HG03103 (cell line): ENCODE results near the gene PRMT5.

Experiments used
- ATAC-seq: cut with Tn5 transposase; IDR thresholded peaks from one replicate; pipeline ENCODE4 v1.9.1; 2021; ENCODE audit warnings: low read depth; ENCODE audit not compliant: unreplicated experiment

The PRMT5 gene

DNA sequence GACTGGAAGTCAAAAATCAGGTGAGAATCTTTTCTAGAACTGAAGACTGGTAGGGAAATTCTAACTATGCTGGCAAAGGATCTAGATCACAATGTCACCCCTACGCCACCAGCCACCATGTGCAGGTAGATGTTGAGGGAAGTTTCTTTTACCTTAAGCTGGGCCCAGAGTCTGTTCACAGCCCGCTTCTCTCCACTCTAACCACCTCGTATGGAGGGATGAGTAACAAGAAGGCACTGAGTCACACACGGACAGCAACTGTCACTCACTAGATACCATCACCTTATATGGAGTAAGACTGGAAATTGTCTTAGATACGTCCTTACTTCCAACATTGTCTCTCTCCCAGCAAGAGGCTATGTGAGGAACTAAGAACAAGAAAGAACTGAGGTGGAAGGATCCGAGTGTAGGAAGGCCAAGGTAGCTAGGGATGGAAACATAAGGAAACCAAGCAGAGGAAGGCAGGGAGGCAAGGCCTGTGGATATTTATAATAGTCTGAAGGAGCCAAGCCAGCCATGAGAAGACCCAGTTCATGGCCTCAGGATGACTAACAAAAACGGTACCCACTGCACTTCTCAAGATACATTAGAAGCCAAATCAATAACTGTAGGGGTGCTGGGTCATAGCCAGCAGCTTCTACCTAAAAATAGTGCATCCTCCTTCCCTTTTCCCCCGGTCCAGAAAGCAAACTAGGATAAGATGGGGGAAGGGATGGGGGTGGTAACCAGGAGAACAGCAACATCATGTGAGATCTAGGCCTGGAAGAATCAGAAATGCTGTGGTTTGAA is 30.7 kb downstream of the PRMT5 start:
- no peak for ATAC-seq

DNA sequence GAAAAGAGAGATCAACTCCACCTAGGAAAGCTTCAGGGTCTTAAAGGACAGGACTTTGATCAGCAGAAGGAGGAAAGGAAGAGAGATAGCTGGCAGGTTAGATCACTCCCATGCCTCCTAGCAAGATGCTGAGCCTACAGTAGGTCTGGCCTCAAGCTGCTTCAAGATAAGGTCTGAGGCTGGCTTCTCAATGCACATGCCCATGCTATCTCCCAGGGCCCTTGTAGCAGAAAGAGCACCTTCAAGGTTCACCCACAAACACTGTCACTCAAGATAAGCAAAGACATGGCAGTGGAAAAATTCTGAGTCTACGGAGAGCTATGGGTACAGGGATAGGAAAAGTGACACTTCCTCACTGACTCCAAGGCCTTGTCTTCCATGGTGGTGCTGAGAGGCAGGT is 31.8 kb downstream of the PRMT5 start:
- no peak for ATAC-seq

DNA sequence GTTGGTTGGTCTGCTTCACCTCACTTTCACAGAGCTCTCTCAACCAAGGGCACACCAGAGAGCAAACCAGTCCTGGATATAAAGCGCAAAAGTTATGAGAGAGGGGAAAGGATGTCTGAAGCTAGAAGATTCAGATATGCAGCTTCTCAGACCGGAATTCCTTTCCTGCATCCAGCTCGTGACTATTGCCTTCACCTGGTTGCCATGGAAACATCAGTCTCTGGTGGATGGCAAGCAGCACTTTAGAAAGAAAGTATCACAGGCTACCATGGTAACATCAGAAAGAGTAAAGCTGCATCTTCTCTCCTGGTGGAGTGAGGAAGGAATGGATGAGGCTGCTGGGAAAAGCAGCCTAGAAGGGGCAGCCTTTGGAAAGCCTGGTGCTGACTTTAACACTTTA is 32.4 kb downstream of the PRMT5 start:
- no peak for ATAC-seq

DNA sequence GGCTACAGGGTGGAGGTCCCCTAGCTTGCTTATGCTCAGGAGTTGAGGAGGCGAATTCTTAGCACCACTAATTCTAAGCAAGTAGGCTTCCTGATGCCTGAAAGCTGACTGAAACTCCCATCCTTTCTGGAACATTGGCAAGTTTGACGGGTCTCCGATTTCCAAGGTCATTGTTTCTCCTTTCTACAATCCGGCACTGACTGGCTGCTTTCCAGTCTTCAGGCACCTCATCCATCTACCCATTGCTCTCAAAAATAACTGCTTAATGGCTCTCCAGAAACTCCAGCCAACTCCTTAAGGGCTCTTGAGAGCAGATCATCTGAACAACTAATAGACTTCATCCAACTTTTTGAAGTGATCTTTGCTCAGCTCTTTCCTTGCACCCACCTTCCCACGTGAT is 32.8 kb downstream of the PRMT5 start:
- no peak for ATAC-seq

DNA sequence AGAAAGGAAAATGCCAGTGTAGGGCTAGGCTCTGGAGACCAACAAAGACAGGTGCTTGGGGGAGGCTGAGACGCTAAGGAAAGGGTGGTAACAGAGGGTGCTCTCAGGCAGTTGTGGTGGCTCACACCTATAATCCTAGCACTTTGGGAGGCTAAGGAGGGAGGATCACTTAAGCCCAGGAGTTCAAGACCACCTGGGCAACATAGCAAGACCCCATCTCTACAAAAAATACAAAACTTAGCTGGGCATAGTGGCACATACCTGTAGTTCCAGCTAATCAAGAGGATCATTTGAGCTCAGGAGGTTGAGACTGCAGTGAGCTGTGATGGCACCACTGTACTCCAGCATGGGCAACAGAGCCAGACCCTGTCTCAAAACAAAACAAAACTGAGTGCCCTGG is 33.8 kb downstream of the PRMT5 start:
- ATAC-seq: no peak

DNA sequence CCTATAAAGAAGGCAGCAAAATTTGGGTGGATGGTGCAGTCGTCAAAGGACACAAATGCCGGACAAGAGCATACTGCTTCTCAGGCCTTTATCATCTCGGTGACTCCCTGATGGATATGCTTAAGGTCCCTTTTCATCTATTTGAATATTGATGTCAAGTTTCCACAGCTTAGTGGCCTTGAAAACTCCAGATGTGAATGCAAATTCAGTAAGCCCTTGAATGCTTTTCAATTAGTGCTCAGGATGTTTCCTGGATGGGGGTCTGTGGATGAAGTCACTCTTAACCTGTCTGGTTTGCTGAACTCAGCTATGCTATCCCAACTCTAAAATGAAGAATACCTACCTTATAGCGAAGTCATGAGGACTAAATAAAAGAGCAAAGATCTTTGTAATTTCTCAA is 35.5 kb downstream of the PRMT5 start:
- no peak for ATAC-seq

DNA sequence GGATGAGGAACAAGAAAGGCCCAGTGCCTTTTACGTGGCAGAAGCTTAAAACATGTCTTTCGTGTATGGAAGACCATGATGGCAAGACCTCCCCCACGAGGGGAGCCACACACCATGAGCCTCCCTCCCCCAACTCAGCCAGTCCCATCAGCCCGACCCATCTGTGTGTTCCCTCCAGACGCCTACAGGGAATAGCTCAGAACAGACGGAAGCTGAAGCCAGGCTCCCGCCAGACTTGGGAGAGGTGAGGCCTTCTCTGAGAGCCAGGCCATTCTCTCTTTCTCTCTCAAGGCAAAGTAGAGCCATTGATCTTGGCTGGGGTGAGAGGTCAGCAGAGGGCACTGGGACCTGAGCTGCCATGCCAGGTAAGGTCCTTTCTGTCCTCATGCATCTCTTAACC is 36.7 kb downstream of the PRMT5 start:
- no peak for ATAC-seq

DNA sequence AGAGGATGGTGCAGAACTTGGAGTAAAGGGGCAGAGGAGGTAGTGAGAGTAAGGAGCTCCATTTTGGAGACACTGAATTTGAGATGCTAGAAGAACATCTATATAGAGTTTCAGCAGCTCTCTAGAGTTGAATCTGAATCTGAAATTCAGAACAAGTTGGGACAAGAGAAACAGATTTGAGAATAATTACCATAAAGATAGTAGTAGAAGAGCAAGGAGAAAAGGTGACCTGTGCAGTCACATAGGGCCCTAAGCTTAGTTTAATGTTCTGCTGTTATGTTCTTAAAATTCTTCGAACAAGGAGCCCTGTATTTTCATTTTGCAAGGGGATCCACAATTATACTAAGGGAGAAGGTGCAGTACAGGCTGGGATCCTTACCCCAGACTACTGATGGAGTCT is 38.8 kb downstream of the PRMT5 start:
- ATAC-seq: no peak

DNA sequence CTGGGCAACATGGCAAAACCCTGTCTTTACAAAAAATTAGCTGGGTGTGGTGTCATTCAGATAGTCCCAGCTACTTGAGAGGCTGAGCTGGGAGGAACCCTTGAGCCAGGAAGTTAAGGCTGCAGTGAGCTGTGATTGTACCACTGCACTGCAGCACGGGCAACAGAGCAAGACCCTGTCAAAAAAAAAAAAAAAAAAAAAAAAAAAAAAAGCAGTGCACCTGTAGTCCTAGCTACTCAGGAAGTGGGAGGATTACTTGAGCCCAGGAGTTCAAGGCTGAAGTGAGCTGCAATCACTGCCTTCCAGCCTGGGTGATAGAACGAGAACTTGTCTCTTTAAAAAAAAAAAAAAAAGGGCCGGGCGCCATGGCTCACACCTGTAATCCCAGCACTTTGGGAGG is 40.5 kb downstream of the PRMT5 start:
- no peak for ATAC-seq

DNA sequence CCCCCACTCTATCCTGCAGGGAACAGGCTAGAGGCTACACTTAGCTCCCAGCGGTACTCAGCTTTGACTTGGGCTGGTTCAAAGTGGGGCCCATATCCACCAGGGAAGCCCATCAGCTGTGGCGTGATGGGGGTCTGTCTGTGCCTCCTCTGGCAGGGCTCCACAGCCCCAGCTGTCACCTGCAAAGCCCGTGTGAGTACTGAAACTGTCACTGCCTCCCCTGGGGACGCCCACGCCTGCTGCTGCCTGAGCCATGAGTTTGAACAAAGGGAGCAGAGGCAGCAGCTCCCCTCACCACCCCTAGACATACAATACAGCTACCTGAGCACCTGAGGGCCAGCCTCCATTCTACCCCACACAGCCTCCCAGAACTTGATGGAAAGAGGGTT is 41.2 kb downstream of the PRMT5 start:
- peak; percentile 40 for ATAC-seq

DNA sequence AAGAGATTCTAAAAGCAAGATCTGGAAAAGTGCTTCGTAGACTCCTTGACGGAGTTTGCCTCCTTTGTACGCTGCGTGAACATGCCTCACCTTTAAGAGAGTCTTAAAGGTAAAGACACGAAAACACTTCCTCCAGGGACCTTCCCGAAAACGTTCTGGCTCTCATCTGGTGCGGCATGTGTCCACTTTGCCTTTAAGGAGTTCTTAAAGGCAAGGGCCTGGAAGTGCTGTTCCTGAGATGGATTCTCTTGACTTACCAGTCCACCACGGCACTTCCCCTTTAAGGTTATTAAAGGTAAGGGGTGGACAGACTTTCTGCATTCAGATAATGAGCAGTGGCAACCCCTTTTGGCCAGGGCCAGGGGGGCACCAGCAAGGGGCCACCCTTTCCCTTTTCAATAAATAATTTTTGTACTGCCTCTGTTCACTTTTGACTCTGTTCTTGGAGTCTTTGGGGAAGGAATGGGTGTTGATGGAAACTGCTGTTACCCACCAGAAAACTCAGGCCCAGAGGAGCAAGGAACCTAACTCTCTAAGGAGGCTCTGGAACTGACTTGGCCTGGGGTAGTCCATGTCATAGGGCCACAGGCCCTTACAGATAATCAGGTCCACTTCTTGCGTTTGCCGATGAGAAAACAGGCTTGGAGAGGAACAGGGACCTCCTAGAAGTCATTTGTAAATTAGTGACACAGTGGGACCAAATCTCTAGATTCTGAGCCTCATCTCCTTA is 41.8 kb downstream of the PRMT5 start:
- peak; percentile 34 for ATAC-seq

DNA sequence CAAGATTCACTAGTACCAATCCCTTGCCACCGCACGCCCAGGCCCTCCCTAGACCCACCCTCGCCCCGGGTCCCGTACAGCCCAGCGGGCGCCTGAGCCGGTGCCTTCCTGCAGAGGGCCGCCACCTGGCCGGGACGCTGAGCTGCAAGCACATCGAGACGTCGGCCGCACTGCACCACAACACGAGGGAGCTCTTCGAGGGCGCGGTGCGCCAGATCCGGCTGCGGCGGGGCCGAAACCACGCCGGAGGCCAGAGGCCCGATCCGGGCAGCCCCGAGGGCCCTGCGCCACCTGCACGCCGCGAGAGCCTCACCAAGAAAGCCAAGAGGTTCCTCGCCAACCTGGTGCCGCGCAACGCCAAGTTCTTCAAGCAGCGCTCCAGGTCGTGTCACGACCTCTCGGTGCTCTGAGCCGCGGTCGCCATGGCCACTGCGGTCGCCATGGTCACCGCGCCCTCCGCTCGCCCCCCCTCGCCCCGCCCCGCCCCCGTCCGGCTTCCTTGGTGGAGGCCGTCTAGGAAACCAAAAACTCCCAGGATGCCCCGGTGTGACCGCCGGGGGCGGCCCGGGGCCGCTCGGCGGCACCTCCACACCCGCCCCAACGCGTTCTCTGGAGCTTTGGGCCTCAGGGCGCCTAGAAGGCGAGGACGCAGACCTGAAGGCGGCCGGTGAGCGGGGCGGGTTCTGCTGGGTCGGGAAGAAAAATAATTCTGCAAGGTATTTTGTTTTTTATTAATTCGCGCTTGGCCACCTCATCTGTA is 42.5 kb downstream of the PRMT5 start:
- ATAC-seq: peak; percentile 51

DNA sequence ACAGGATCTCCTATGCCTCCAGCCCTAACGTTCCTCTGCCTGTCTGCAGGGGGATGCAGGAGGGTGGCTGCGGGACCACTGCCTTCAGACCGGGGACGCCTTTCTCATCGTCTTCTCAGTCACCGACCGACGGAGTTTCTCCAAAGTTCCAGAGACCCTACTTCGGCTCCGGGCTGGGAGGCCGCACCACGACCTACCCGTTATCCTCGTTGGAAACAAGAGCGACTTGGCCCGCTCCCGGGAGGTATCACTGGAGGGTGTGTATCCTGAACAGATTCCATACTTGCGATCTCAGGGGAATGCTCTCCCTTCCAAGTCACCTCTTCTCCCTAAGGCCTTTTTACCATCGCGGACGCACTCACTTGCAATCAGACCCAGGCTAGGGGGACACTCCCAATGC is 43.2 kb downstream of the PRMT5 start:
- ATAC-seq: no peak

DNA sequence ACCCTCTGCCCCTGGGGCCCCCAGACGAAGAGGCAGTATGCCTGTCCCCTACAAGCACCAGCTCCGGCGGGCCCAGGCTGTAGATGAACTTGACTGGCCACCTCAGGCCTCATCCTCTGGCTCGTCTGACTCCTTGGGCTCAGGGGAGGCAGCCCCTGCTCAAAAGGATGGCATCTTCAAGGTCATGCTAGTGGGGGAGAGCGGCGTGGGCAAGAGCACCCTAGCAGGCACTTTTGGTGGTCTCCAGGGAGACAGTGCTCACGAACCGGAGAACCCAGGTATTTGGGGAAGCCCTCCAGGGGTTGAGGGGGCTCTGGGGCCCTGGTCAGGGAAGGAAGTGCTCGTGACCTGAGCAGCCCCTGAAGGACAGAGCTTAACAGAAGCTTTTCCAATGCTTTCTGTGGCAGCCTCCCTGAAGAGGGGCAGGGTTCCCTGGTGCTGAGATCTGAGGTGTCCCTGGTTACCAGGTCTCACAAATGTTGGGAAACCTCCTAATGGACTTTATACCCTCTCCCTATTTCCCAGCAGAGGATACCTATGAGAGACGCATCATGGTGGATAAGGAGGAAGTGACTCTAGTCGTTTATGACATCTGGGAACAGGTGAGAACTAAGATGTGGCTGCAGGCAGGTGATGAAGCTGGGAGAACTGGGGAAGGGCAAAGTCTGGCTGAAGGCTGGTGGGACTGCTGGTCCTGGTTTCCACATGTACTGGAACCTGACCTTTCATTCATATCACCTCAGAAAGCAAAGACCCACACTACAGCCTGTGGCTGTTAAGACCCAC is 44.2 kb downstream of the PRMT5 start:
- no peak for ATAC-seq

DNA sequence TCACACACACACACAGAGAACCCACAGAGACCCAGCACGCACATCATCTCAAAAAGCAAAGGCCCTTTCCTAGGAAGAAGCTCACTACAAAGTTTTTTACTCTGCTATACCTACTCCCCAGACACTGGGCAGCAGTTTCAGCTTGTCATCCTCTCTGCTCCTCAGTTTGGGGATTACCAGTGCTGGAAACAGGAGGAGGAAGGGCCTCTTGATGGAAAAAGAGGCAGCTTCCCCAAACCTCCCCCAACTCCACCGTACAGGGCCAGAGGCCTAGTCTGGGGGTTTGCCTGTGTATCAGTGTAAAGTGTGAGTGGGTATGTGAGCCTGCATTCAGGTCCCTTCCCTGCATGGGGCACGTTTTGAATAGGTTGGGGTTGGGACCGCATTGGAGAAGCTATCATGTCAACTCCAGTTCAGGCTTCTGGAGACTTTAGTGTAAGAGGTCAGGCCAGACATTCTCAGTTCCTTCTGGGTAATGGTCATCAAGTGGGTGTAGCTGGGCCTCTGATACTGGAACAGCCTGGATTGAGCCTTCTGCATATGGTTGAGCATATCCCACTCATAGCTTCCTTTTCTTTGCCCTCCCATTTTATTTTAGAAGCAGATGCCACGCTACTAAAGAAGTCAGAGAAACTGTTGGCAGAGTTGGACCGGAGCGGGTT is 45.0 kb downstream of the PRMT5 start:
- ATAC-seq: no peak

DNA sequence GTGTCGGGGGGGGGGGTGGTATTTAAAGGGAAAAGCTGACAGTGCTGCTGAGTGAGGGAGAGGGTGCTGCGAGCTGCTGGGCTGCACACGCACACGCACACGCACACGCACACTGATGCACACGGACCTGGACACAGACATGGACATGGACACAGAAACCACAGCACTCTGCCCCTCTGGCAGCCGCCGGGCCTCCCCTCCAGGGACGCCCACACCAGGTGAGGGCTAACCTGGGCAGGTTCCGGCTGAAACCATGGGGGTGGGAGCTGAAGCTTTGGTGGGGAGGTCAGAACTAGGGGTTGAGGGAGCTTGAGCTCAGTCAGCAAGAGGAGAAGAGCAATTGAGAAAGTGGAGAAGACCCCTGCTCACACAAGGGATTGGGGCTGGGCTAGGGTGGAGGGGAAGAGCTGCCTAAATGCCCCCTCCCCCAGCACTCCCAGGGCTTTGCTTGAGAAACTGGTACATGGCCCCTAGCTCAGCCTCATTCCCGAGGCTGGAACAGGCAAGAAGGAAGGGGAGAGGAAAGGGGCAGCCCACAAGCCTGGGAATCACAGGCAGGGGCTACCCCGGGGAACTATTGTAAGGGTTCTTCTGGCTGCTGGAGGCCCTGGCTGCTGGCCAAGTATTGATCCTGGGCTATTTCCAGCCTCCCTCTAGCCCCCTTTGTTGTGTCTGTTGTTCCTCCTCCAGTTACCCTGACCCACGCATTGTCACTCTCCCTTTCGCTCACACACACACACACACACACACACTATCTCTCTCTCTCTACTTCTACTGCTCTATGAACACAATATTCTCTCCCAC is 45.8 kb downstream of the PRMT5 start, which contains the start of gene REM2:
Gene REM2, plus strand, starts transcription at position 50 of the 804 bp plus-strand sequence. Its CDS starts 66 bp downstream, at position 116.
- no peak for ATAC-seq

DNA sequence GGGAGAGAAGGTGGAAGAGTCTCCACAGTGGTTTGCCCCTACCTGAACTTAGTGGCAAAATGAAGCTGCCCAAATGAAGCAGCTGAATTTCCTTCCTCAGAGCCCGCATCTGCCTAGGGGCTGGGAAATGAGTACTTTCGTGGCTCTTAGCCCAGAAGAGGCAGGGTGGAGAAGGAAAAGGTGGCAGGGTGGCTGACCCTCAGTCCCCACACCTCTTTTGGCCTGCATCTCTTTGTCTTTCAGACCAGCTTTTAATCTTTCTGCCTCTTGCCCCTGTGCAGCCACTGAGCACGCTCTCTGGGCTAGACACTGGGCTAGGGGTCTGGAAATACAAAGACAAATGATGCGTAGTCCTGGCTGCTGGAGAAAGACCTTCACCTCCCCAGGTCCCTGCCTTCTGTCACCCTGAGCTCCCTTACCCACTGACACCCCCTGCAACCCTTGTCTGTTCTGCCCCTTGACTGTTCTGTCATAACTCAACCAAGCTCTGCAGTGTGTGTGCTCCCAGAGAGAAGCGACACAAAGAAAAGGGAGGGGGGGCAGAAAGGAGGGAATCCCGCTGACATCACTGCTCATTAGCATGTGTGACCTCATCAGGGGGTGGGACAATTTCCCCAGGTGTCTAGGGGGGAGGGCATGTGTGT is 46.5 kb downstream of the PRMT5 start:
- ATAC-seq: no peak

DNA sequence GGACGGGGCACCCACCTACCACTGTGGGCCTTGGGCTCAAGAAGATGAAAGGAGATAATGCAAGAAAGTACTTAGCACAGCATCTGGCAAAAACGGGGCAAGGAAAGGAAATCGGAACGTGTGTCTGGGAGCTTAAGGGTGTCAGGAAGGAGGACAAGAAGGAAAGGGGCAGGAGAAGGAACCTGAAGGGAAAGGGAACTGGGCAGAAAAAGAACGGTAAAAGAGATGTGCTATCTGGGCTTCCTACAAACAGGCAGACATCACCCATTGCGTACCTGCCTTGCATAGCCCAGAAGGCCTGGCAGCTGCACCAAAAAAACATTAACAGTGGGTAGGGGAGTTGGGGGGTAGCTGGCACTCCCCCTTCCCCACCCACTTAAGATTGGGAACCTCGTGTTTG is 47.1 kb downstream of the PRMT5 start:
- ATAC-seq: no peak
